HG03108 (cell line): ENCODE data around the gene SMAD2.
"Not testable (repeated sequence)": the region's sequence is repeated elsewhere in the genome, so short reads cannot be mapped to it uniquely, and the experiment has no call there.

Experiments used
- ATAC-seq: cut with Tn5 transposase; IDR thresholded peaks from one replicate; pipeline ENCODE4 v1.9.1; 2021; ENCODE audit warnings: moderate library complexity; ENCODE audit not compliant: unreplicated experiment

Gene SMAD2

GRCh38 chr18:47798366-47798765 lies 132.1 kb downstream of the SMAD2 start:
- no peak for ATAC-seq

GRCh38 chr18:47797126-47797525 lies 133.3 kb downstream of the SMAD2 start:
- no peak for ATAC-seq

DNA sequence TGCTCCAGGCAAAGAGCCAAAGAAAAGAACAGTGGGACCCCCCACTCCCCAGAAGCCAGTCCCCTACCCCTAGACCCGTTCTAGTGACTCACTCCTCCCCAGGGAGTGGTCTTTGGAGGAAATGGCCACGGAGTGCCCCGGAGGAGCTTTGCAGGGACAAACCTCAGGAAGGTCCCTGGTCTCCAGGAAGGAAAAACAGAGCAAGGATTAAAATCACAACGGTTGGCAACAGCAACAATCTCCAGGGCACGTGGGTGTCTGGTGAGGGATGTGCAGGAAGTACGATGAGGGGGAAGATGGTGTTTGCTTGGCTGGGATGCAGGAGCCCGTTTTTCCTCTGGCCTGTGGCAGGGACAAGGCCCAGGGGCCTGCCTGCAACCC lies 135.0 kb downstream of the SMAD2 start:
- ATAC-seq = no peak

DNA sequence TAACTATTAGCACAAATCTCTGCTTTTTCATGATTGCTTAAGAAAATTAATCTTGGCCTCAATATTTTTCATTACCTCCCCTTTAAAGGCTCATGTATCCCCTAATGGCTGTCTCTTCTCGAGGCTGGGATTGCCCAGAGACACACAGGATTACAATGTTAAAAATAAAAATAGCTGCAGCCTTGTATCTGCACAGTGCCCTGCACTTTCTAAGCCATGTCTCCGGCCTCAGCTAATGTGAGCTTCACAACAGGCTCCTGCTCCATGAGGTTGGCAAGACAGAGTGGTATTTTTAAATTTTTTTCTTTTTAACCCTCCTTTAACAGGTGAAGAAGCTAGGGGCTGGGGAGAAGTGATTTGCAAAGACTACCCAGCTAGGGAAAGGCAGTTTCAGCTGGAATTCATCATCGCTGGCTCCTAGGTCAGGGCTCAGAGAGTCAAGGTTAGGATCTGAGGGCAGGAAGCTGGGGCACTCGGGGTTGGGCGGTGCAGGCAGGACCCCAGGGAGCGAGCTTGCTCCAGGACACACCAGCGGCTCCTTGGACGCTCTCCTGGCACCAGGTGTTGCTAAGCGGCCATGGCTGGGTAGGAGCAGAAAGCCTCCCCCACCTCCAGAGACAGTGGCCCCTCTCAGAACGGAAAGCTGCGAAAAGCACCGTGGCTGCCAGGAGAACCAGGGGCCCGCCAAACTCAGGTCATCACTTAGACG lies 135.6 kb downstream of the SMAD2 start:
- ATAC-seq = no peak

GRCh38 chr18:47793609-47794008 lies 136.8 kb downstream of the SMAD2 start:
- ATAC-seq = no peak

- ATAC-seq = no peak
Observed at GRCh38 chr18:47791461-47791985, 138.9 kb downstream of the SMAD2 start.

DNA sequence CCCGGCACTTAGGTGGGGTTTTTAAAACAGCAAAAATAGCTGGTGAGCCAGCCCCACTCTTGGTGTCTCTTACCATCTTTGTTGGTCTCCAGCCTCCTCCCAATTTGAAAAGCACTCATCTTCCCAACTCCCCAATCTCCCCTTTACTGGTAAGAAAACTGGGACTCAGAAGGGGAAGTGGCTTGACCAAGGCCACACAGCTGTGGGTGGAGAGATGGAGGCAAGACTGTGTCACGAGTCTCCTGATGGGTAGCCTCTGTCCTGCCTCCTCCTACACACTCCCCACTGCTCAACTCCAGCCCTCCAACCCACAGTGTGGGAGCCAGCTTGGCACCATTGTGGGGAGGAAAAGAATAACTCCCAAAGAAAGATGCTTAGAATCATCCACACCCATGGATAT lies 140.4 kb downstream of the SMAD2 start:
- ATAC-seq = no peak

DNA sequence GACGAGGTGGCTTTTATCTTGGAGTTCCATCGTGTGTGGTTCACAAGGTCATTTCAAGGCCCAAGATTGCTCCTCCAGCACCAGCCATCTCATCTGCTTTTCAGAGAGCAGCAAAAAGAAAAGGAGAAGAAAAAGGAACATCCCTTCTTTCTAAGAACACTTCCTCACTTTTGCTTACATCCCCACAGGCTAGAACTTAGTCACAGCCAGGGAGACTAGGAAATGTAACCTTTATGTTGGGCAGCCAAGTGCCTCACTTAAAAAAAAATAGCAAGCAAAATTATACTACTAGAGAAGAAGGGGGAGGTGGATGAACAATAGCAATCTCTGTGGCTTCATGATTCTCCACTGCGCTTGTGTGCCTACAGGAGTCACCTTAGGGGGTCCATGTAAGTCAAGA lies 141.8 kb downstream of the SMAD2 start:
- no peak for ATAC-seq

- no peak for ATAC-seq
Observed at GRCh38 chr18:47781561-47781960, 148.9 kb downstream of the SMAD2 start.

GRCh38 chr18:47780011-47780725 lies 150.3 kb downstream of the SMAD2 start:
- ATAC-seq = no peak

DNA sequence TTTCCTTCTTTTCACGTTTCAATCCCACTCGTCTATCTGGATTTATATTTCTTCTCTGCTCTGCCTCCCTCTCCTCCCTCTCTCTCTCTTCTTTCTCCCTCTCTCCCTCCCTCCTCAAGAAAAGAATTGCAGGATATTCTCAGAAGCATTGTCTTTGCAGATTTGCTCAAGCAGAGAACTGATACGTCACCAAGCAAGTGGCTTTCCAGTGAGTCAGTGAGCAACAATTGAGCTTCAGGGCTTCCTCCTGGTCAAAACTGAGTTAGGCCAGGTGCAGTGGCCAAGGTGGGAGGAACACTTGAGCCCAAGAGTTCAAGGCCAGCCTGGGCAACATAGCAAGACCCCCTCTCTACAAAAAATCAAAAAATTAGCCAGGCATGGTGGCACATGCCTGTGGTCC lies 151.1 kb downstream of the SMAD2 start:
- ATAC-seq = no peak

DNA sequence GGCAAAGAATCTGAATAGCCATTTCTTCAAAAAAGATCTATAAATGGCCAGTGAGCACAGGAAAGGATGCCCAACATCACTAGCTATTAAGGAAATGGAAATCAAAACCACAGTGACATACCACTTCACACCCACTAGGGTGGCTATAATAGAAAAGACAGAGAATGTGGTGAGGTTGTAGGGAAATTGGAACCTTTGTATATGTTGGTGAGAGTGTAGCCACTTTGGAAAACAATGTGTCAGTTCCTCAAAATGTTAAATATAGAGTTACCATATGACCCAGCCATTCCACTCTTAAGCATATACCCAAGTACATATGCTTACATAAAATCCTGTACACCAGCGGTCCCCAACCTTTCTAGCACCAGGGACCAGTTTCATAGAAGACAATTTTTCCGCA lies 152.8 kb downstream of the SMAD2 start:
- ATAC-seq = no peak

DNA sequence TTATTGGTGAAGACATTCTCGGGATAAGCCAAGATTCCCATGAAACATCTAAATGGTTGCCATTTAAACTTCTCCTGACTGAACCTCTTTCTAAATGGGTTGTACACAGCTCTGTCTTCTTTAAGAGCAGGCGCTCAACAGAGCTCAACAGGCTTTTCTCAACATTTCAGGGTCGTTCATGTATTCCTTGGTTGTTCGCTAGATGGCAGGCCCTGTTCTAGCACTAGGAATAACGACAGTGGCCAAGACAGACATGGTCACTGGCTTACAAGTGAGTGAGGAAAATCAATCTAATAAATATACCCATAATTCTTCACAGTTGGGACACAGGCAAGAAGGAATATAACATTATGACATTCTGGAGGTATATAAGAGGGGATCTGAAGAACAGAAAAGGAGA lies 154.5 kb downstream of the SMAD2 start:
- ATAC-seq = no peak

GRCh38 chr18:47773931-47774330 lies 156.5 kb downstream of the SMAD2 start:
- ATAC-seq = no peak

DNA sequence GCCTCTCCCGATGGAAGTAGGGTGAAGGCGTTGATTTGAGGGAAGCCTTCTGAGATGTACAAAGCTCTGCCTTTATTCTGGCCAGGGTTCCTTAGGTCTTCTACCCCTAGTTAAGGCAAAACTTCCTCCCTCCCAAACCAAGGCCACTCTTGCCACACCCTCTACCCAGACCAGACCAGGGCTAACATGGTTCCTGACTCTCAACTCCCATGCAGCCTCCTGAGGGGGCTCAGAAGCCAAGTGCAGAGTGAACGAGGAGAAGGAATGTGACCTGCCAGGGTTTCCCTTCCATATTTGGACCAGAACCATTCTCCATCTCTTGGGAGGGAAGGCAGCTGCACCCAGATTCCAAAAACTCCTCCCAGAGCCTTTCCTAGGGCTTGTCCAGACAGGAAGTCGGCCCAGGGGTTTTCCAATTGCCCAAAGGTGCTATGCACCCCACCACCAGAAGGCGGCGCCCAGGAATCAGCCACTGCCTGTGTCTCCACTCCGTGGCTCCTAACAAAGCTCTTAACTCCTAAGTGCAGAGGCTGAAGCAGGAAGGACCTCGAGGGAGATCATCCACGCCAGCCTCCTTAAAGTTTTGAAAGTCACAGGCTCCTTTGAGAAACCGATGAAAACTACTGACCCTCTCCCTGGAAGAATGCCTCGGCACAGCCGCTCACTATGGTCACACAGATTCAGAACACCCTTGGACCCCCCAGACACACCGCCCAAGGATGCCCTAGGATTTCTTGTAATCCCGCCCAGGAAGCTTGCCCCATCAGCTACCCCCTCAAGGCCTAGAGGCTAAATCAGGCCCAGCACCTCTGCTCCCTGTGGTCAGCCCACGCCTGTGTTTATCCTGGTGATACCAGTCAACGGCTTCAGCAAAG lies 157.8 kb downstream of the SMAD2 start:
- ATAC-seq = no peak

GRCh38 chr18:47771922-47772321 lies 158.5 kb downstream of the SMAD2 start:
- ATAC-seq = no peak

GRCh38 chr18:47767699-47768098 lies 162.8 kb downstream of the SMAD2 start:
- no peak for ATAC-seq

DNA sequence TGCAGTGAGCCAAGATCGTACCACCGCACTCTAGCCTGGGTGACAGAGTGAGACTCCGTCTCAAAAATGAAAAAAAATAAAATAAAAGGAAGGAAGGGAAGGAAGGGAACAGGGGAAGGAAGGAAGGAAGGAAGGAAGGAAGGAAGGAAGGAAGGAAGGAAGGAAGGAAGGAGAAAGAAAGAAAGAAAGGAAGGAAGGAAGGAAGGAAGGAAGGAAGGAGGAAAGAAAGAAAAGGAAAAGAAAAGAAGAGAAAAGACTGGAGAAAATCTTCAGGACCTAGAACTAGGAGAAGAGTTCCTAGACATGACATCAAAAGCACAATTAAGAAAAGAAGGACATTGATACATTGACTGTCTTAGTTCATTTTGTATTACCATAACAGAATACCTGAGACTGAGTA lies 163.3 kb downstream of the SMAD2 start:
- ATAC-seq = not testable (repeated sequence)
